Measurements from ENCODE around the gene STRN.
"Not testable (repeated sequence)": the region's sequence is repeated elsewhere in the genome, so short reads cannot be mapped to it uniquely, and the experiment has no call there.

STRN gene

DNA sequence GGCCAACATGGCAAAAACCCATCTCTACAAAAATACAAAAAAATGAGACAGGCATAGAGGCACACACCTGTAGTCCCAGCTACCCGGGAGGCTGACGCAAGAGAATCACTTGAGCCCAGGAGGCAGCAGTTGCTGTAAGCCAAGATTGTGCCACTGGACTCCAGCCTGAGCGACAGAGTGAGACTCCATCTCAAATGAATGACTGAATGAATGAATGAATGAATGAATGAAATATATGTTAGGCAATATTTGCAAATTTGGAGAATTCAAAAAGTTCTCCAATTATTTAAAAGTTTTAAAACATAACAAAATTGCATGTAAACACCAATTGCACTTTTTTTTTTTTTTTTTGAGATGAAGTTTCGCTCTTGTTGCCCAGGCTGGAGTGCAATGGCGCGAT is 61.7 kb downstream of the STRN start:
- TF ChIP-seq, protein P1, sequence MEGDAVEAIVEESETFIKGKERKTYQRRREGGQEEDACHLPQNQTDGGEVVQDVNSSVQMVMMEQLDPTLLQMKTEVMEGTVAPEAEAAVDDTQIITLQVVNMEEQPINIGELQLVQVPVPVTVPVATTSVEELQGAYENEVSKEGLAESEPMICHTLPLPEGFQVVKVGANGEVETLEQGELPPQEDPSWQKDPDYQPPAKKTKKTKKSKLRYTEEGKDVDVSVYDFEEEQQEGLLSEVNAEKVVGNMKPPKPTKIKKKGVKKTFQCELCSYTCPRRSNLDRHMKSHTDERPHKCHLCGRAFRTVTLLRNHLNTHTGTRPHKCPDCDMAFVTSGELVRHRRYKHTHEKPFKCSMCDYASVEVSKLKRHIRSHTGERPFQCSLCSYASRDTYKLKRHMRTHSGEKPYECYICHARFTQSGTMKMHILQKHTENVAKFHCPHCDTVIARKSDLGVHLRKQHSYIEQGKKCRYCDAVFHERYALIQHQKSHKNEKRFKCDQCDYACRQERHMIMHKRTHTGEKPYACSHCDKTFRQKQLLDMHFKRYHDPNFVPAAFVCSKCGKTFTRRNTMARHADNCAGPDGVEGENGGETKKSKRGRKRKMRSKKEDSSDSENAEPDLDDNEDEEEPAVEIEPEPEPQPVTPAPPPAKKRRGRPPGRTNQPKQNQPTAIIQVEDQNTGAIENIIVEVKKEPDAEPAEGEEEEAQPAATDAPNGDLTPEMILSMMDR (IDR thresholded peaks at IDR 0.05; ENCODE audit: unreplicated experiment in 3 of 3) = no peak
- H3K4me3 Mint-ChIP-seq = no peak overlapping the region
- H3K27me3 Mint-ChIP-seq (ENCODE audit: low read depth) = no peaks in the 10 kb centered on the region
- peaks cover 13% of the 10 kb centered on the region for H3K36me3 Mint-ChIP-seq (ENCODE audit: low read depth)
- H3K9me3 Mint-ChIP-seq = no peaks in the 10 kb centered on the region
- no peaks in the 10 kb centered on the region for H3K4me1 Mint-ChIP-seq
- H3K27ac Mint-ChIP-seq = no peak overlapping the region

DNA sequence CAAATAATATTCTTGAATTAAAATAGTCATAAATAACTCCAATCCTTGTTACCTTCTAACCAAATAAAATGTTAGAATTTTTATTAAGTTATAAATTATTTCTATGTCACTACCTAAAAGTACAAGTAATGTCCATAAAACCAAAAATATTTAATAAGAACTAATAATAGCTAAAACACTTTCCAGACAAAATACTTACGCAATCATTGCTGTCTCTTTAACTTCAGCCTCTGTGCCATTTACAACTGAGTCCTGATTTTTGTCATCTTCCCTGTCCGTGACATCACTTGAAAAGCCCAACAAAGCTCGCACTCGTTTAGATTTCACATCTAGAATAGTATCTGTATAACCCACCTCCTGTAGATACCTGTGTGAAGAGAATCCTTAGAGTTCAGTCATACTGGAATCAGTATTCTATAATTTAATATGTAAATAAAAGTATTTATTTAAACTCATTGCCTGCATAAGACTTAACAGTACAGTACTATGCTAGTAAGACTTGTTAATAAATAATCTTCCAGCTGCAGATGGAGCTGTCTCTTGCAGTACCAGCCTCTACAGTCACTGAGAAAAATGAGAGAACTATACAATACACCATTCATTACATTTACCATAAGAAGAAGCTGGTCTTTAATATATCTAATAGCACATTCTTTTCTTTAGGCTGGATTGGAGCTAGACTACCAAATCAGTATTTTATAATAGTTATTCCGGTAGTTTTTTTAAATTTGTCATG is 63.8 kb downstream of the STRN start:
- TF ChIP-seq, protein P1 (IDR thresholded peaks at IDR 0.05; ENCODE audit: unreplicated experiment in 3 of 3) = no peak
- Mint-ChIP-seq H3K36me3 (ENCODE audit: low read depth) (peaks cover 16% of the 10 kb centered on the region), H3K27ac (no peak overlapping the region), H3K4me3 (no peak overlapping the region), H3K9me3 (no peaks in the 10 kb centered on the region), H3K27me3 (ENCODE audit: low read depth) (no peaks in the 10 kb centered on the region), H3K4me1 (no peaks in the 10 kb centered on the region)

DNA sequence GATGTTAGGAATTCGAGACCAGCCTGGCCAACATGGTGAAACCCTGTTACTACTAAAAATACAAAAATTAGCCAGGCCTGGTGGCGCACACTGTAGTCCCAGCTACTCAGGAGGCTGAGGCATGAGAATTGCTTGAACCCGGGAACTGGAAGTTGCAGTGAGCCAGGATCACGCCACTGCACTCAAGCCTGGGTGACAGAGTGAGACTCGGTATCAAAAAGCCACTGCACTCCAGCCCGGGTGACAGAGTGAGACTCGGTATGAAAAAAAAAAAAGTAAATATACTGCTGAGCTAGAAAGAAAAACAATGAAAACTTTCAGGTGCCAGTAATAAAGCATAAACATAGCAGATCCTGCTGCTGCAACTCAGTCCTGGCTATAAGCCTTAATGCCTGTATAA is 73.5 kb downstream of the STRN start:
- TF ChIP-seq, protein P1 (IDR thresholded peaks at IDR 0.05; ENCODE audit: unreplicated experiment in 3 of 3) = no peak
- H3K4me3 Mint-ChIP-seq = no peak overlapping the region
- H3K4me1 Mint-ChIP-seq = no peaks in the 10 kb centered on the region
- no peak overlapping the region for H3K27ac Mint-ChIP-seq
- peaks cover 14% of the 10 kb centered on the region for H3K36me3 Mint-ChIP-seq (ENCODE audit: low read depth)
- H3K27me3 Mint-ChIP-seq (ENCODE audit: low read depth) = no peaks in the 10 kb centered on the region
- no peaks in the 10 kb centered on the region for H3K9me3 Mint-ChIP-seq

DNA sequence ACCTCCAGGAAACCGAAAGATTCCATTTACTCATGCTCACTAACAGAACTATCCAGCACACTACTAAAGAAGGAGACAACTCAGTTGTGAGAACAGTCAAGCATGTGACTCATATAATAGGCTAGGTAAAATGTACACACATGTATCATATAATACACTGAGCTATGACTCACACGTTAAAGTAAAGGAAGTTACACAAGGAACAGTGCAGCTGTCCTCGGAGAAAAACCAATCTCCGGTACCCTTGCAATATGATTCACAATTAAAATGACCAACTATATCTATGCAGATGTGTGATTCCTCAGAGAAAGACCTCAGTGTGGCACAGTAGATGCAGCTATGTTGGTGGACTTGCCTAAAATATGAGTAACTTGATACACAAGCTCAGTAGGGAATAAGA is 76.5 kb downstream of the STRN start:
- no peaks in the 10 kb centered on the region for H3K4me1 Mint-ChIP-seq

DNA sequence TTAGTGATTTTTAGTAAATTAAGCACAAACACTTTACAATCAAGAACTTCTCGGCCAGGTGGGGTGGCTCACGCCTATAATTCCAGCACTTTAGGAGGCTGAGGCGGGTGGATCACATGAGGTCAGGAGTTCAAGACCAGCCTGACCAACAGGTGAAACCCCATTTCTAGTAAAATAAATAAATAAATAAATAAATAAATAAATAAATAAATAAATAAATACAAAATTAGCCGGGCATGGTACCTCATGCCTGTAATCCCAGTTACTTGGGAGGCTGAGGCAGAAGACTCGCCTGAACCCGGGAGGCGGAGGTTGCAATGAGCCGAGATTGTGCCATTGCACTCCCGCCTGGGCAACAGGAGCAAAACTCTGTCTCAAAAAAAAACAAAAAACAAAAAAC is 79.2 kb downstream of the STRN start:
- H3K36me3 Mint-ChIP-seq (ENCODE audit: low read depth) = peaks cover 14% of the 10 kb centered on the region
- not testable (repeated sequence) for H3K4me1 Mint-ChIP-seq; H3K27me3 Mint-ChIP-seq (ENCODE audit: low read depth); H3K9me3 Mint-ChIP-seq; H3K4me3 Mint-ChIP-seq; H3K27ac Mint-ChIP-seq

More for the DNA sequence above, 76.5 kb downstream of the STRN start:
- Mint-ChIP-seq H3K9me3 (no peaks in the 10 kb centered on the region), H3K27ac (no peak overlapping the region), H3K36me3 (ENCODE audit: low read depth) (peaks cover 13% of the 10 kb centered on the region), H3K27me3 (ENCODE audit: low read depth) (no peaks in the 10 kb centered on the region), H3K4me3 (no peak overlapping the region)
- TF ChIP-seq, protein P1 (IDR thresholded peaks at IDR 0.05; ENCODE audit: unreplicated experiment in 3 of 3) = no peak

DNA sequence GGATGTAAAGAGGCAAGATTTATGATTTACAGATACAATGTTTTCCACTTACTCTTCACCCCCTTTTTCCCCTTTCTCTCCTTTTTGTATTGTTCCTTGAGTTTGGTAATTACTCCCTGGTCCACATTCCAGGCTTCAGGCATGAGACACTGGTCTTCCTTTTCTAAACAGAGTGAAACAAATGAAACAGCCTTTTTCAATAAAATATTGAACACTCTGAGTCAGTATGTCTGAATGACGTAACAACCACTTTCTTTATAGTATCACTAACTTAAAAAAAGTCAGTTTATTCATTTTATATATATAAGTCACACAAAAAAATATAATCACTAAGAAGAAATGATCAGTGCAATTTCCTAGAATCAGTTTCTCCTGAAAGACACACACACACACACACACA is 79.7 kb downstream of the STRN start:
- peaks cover 14% of the 10 kb centered on the region for H3K36me3 Mint-ChIP-seq (ENCODE audit: low read depth)
- H3K27ac Mint-ChIP-seq = no peak overlapping the region
- H3K4me3 Mint-ChIP-seq = no peak overlapping the region
- no peaks in the 10 kb centered on the region for H3K9me3 Mint-ChIP-seq
- TF ChIP-seq, protein P1 (IDR thresholded peaks at IDR 0.05; ENCODE audit: unreplicated experiment in 3 of 3) = no peak
- H3K4me1 Mint-ChIP-seq = no peaks in the 10 kb centered on the region
- no peaks in the 10 kb centered on the region for H3K27me3 Mint-ChIP-seq (ENCODE audit: low read depth)
